Activated CD4-positive, alpha-beta T cell treated with anti-CD3 and anti-CD28 coated beads for 1 hour (primary cell): ENCODE measurements around the gene LEF1.

Experiments used
- DNase-seq: peaks from one replicate; pipeline ENCODE4 v3.0.0-alpha.2; 2020

LEF1 gene

GRCh38 chr4:108146336-108146735, 22.4 kb downstream of the LEF1 start:
- no peak for DNase-seq

- DNase-seq, result no peak
These were observed 24.3 kb downstream of the LEF1 start for GRCh38 chr4:108144451-108144850.

- no peak for DNase-seq
These were observed 25.2 kb downstream of the LEF1 start for GRCh38 chr4:108143515-108143914.

- DNase-seq, result no peak
These were observed 25.9 kb downstream of the LEF1 start for GRCh38 chr4:108142870-108143269.

- no peak for DNase-seq
These were observed 27.4 kb downstream of the LEF1 start for GRCh38 chr4:108141213-108141950.

GRCh38 chr4:108140328-108140727, 28.4 kb downstream of the LEF1 start:
- DNase-seq, result no peak

GRCh38 chr4:108139089-108139488, 29.6 kb downstream of the LEF1 start:
- no peak for DNase-seq

- DNase-seq, result no peak
These were observed 33.1 kb downstream of the LEF1 start for GRCh38 chr4:108135549-108136209.

- no peak for DNase-seq
These were observed 37.8 kb downstream of the LEF1 start for GRCh38 chr4:108130955-108131354.

- DNase-seq, result no peak
These were observed 39.5 kb downstream of the LEF1 start for GRCh38 chr4:108129196-108129595.

- no peak for DNase-seq
These were observed 41.9 kb downstream of the LEF1 start for GRCh38 chr4:108126806-108127205.

GRCh38 chr4:108120789-108121188, 47.9 kb downstream of the LEF1 start:
- no peak for DNase-seq

- no peak for DNase-seq
These were observed 49.4 kb downstream of the LEF1 start for GRCh38 chr4:108119199-108119800.

- DNase-seq, result no peak
These were observed 50.2 kb downstream of the LEF1 start for GRCh38 chr4:108118505-108118904.

GRCh38 chr4:108117418-108118182, 51.1 kb downstream of the LEF1 start:
- DNase-seq, result no peak

GRCh38 chr4:108116423-108117168, 52.1 kb downstream of the LEF1 start:
- DNase-seq, result no peak

GRCh38 chr4:108115168-108115526, 53.6 kb downstream of the LEF1 start:
- no peak for DNase-seq

GRCh38 chr4:108114503-108114902, 54.2 kb downstream of the LEF1 start:
- DNase-seq, result no peak

GRCh38 chr4:108113229-108113628, 55.5 kb downstream of the LEF1 start:
- DNase-seq, result peak; percentile 27

- no peak for DNase-seq
These were observed 57.0 kb downstream of the LEF1 start for GRCh38 chr4:108111781-108112180.

GRCh38 chr4:108110450-108110849, 58.3 kb downstream of the LEF1 start:
- no peak for DNase-seq

GRCh38 chr4:108109997-108110416, 58.7 kb downstream of the LEF1 start:
- DNase-seq, result no peak

GRCh38 chr4:108109111-108109510, 59.6 kb downstream of the LEF1 start:
- DNase-seq, result no peak
